OCI-M2 (cell line): ENCODE data around the gene SDR9C7.
"Not testable (repeated sequence)": the region's sequence is repeated elsewhere in the genome, so short reads cannot be mapped to it uniquely, and the experiment has no call there.

Experiments
- DNase-seq: peaks from one replicate; lab custom pipeline; 2025; ENCODE audit not compliant: unreplicated experiment; lab: John Stamatoyannopoulos, UW

SDR9C7 gene

GRCh38 chr12:56879240-56880124 is 54.7 kb downstream of the SDR9C7 start:
- not testable (repeated sequence) for DNase-seq

- DNase-seq = peak; percentile 32
Measured at GRCh38 chr12:56878010-56878339, 56.2 kb downstream of the SDR9C7 start.

GRCh38 chr12:56877195-56878009 is 56.8 kb downstream of the SDR9C7 start:
- DNase-seq = no peak

GRCh38 chr12:56874821-56875220 is 59.4 kb downstream of the SDR9C7 start:
- no peak for DNase-seq

- DNase-seq = no peak
Measured at GRCh38 chr12:56873382-56873781, 60.8 kb downstream of the SDR9C7 start.
